CD4-positive, alpha-beta memory T cell (primary cell): Measurements from ENCODE around the gene ADGRG3. TPM values are rescaled to one million over a fixed set of nuclear protein-coding genes. Genes with fewer than 3 reads are reported as not detected.

Experiments used
- CTCF ChIA-PET: fragments of 350-600 bp; sonication (Branson Sonifier 250); formaldehyde crosslinking; loops from one replicate; lab custom pipeline; 2021; ENCODE audit warnings: inconsistent platforms; ENCODE audit not compliant: partially characterized antibody; lab: Charles Lee
- POLR2A ChIA-PET: fragments of 350-600 bp; sonication (Branson Sonifier 250); formaldehyde crosslinking; loops from one replicate; lab custom pipeline; 2021; ENCODE audit not compliant: partially characterized antibody; lab: Charles Lee
- DNase-seq, 5 donors: peaks; one replicate each; pipeline versions ENCODE4 v3.0.0 to v3.0.0-alpha.2; 2020 to 2022; ENCODE audit warnings: mixed read lengths in 1 of 5
- H3K27ac ChIP-seq: one replicate; pipeline ENCODE4 v1.7.0; 2013; ENCODE audit warnings: low read depth, low read length
- H3K27me3 ChIP-seq: 2 replicates; pipeline ENCODE4 v1.7.0; 2013; ENCODE audit warnings: mild to moderate bottlenecking, low read length, moderate library complexity; ENCODE audit not compliant: insufficient read depth
- H3K36me3 ChIP-seq: 2 replicates; pipeline ENCODE4 v1.7.0; 2013; ENCODE audit warnings: mild to moderate bottlenecking, low read length, moderate library complexity; ENCODE audit not compliant: insufficient read depth
- H3K4me1 ChIP-seq: 2 replicates; pipeline ENCODE4 v1.7.0; 2013; ENCODE audit warnings: mild to moderate bottlenecking, low read length, moderate library complexity; ENCODE audit not compliant: insufficient read depth
- H3K4me3 ChIP-seq, 2 donors: one replicate each; pipeline ENCODE4 v1.7.0; 2013; ENCODE audit warnings: low read length in 2 of 2, mild to moderate bottlenecking in 1 of 2
- H3K9me3 ChIP-seq, 2 donors: one replicate each; pipeline ENCODE4 v1.7.0; 2013; ENCODE audit warnings: low read length in 2 of 2, control low read depth in 1 of 2; ENCODE audit not compliant: control insufficient read depth in 1 of 2
- H3K27ac Mint-ChIP-seq, 7 donors: one replicate each; pipeline ENCODE4 v1.8.0; 2020 to 2021; ENCODE audit warnings: mixed read lengths in 7 of 7, mild to moderate bottlenecking in 6 of 7, inconsistent platforms in 3 of 7, moderate library complexity in 3 of 7
- H3K27me3 Mint-ChIP-seq, 2 donors: one replicate each; pipeline ENCODE4 v1.8.0; 2020 to 2021; ENCODE audit warnings: mixed read lengths in 2 of 2
- H3K36me3 Mint-ChIP-seq, 2 donors: one replicate each; pipeline ENCODE4 v1.8.0; 2020 to 2021; ENCODE audit warnings: mixed read lengths in 2 of 2, inconsistent platforms in 1 of 2, mild to moderate bottlenecking in 1 of 2
- H3K4me1 Mint-ChIP-seq, 4 donors: one replicate each; pipeline ENCODE4 v1.8.0; 2020 to 2021; ENCODE audit warnings: mixed read lengths in 4 of 4, mild to moderate bottlenecking in 1 of 4
- H3K4me3 Mint-ChIP-seq, 8 donors: one replicate each; pipeline ENCODE4 v1.8.0; 2020 to 2021; ENCODE audit warnings: mixed read lengths in 8 of 8, mild to moderate bottlenecking in 7 of 8, moderate library complexity in 6 of 8, inconsistent platforms in 3 of 8
- H3K9me3 Mint-ChIP-seq, 8 donors: one replicate each; pipeline ENCODE4 v1.8.0; 2020 to 2021; ENCODE audit warnings: mixed read lengths in 8 of 8, mild to moderate bottlenecking in 5 of 8, inconsistent platforms in 3 of 8, moderate library complexity in 1 of 8
- intact Hi-C: fragments of 100-400 bp; cut with micrococcal nuclease; formaldehyde crosslinking; loops from one replicate; pipeline ENCODE4 v1.15.1; 2023
- polyA plus RNA-seq, 2 donors: library from polyadenylated mRNA; unstranded; fragments of 300-500 nt; fragmentation: Illumina TruSeq; gene quantifications; one replicate each; pipeline ENCODE4 v1.2.3, GENCODE V29; 2021
- total RNA-seq, 2 experiments: library from RNA; stranded (reverse); gene quantifications; one replicate each; pipeline ENCODE4 v1.2.3, GENCODE V29; 2021

Gene ADGRG3
- total and polyA plus RNA-seq, 4 experiments from 2014 or later = not detected

- H3K9me3 Mint-ChIP-seq = no peaks in the 10 kb centered on the region
- H3K27me3 ChIP-seq = no peaks in the 10 kb centered on the region
- no peak overlapping the region for H3K27ac ChIP-seq
- intact Hi-C loops = no loop called here
- H3K27me3 Mint-ChIP-seq = peaks cover 3 to 11% of the 10 kb centered on the region in 2 donors
- H3K4me1 Mint-ChIP-seq = peaks cover 0 to 1% (median 0%) of the 10 kb centered on the region in 4 donors
- no peak overlapping the region for H3K4me3 ChIP-seq
- H3K4me3 Mint-ChIP-seq = no peak overlapping the region
- no peaks in the 10 kb centered on the region for H3K36me3 Mint-ChIP-seq
- DNase-seq = no peak
- no peaks in the 10 kb centered on the region for H3K4me1 ChIP-seq
- H3K36me3 ChIP-seq = no peaks in the 10 kb centered on the region
- H3K9me3 ChIP-seq = no peaks in the 10 kb centered on the region
- H3K27ac Mint-ChIP-seq = peak overlapping the region in 1 of 7 donors; percentile 40
- ChIA-PET CTCF (interaction anchor here (2.1 to 5.1 kb wide), 2 partner anchors 10 to 28 kb away, joined by 6 to 34 read pairs; no protein-coding TSS in a partner anchor), POLR2A (interaction anchor here (1.0 kb wide), 1 partner anchor 28 kb away, joined by 3 read pairs; no protein-coding TSS in a partner anchor)
Measured at GRCh38 chr16:57637965-57638364, 30.1 kb upstream of the ADGRG3 start.

DNA sequence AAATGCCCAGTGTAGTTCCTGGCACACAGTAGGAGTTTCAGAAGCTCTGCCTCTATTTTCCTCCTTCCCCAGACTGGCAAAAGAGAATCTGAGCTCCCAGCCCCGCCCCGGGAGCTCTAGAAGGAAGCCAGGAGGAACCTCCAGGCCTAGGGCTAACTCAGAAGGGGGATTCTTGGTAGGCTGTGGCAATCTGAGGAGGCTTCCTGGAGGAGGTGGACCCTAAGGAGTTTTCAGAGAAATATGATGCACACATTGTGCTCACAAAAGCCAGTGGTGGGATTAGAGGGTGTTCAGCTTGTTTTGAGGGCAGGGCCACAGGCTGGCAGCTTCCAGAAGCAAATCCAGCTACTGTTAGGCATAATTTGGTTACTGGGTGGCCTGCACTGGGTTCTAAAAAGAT lies 29.7 kb upstream of the ADGRG3 start:
- Histone ChIP-seq H3K27me3 (no peaks in the 10 kb centered on the region), H3K9me3 (no peaks in the 10 kb centered on the region), H3K36me3 (no peaks in the 10 kb centered on the region), H3K4me1 (no peaks in the 10 kb centered on the region), H3K4me3 (no peak overlapping the region), H3K27ac (no peak overlapping the region)
- DNase-seq = no peak
- Mint-ChIP-seq H3K27ac (peak overlapping the region in 1 of 7 donors; percentile 40), H3K4me3 (no peak overlapping the region), H3K4me1 (peaks cover 0 to 1% (median 0%) of the 10 kb centered on the region in 4 donors), H3K9me3 (no peaks in the 10 kb centered on the region), H3K27me3 (peaks cover 3 to 11% of the 10 kb centered on the region in 2 donors), H3K36me3 (no peaks in the 10 kb centered on the region)
- ChIA-PET POLR2A (no interaction called here), CTCF (interaction anchor here (2.1 to 5.1 kb wide), 2 partner anchors 10 to 29 kb away, joined by 6 to 34 read pairs; no protein-coding TSS in a partner anchor)
- intact Hi-C loops = no loop called here

DNA sequence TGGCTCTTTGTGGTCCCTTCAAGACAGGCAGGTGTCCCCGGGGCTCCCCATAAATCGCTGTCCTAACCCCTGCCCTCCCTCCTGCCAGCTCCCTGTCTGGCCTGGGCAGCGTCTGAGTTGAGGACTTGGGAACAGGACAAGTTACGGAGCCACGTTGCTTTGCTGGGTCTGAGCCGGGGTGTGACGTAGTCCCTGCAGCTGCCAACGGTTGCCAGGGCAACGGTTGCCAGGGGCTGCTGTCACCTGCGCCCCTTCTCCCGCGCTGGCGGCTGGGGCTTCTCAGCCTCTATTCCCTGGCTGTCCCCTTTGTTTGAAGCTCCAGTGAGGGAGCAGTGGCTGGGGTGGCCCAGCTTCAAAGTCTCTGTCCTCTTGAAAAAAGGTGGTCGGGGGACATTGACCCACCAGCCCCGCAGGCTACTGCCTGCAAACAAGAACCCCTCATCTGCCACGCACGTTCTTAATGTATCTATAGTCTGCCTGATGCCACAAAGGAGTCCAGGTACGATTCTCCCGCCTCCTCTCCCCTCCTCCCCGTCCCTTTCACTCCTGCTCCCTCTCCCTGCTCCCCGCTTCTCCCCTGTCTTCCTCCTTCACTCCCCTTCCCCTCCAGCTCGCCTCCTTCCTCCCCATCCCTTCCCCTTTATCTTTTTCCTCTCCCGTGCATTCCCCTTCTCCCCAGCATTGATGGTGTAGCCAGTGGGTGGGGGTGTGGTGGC lies 28.8 kb upstream of the ADGRG3 start:
- CTCF ChIA-PET = interaction anchor here (0.8 to 5.1 kb wide), 3 partner anchors 9 to 48 kb away, joined by 3 to 34 read pairs (median 4); no protein-coding TSS in a partner anchor
- H3K27me3 ChIP-seq = no peaks in the 10 kb centered on the region
- peaks cover 3 to 11% of the 10 kb centered on the region in 2 donors for H3K27me3 Mint-ChIP-seq
- intact Hi-C loops = no loop called here
- H3K27ac Mint-ChIP-seq = peak overlapping the region in 2 of 7 donors; percentile 27 to 30
- H3K36me3 Mint-ChIP-seq = no peaks in the 10 kb centered on the region
- H3K9me3 Mint-ChIP-seq = no peaks in the 10 kb centered on the region
- H3K36me3 ChIP-seq = no peaks in the 10 kb centered on the region
- DNase-seq = peak in 3 of 5 donors; percentile 11 to 19 (median 19)
- no peaks in the 10 kb centered on the region for H3K4me1 ChIP-seq
- H3K4me1 Mint-ChIP-seq = peaks cover 0 to 1% (median 0%) of the 10 kb centered on the region in 4 donors
- no peaks in the 10 kb centered on the region for H3K9me3 ChIP-seq
- no peak overlapping the region for H3K4me3 Mint-ChIP-seq
- H3K27ac ChIP-seq = no peak overlapping the region
- H3K4me3 ChIP-seq = no peak overlapping the region
- POLR2A ChIA-PET = no interaction called here

GRCh38 chr16:57640185-57640584 lies 27.9 kb upstream of the ADGRG3 start:
- H3K4me1 Mint-ChIP-seq = peaks cover 0 to 1% (median 0%) of the 10 kb centered on the region in 4 donors
- peak overlapping the region in 1 of 7 donors; percentile 12 for H3K27ac Mint-ChIP-seq
- H3K36me3 Mint-ChIP-seq = no peaks in the 10 kb centered on the region
- Histone ChIP-seq H3K4me3 (no peak overlapping the region), H3K4me1 (no peaks in the 10 kb centered on the region), H3K36me3 (no peaks in the 10 kb centered on the region), H3K9me3 (no peaks in the 10 kb centered on the region), H3K27ac (no peak overlapping the region), H3K27me3 (no peaks in the 10 kb centered on the region)
- H3K27me3 Mint-ChIP-seq = peaks cover 3 to 11% of the 10 kb centered on the region in 2 donors
- no peak overlapping the region for H3K4me3 Mint-ChIP-seq
- ChIA-PET CTCF (interaction anchor here (1.3 to 1.4 kb wide), 2 partner anchors 10 to 30 kb away, joined by 3 to 4 read pairs; no protein-coding TSS in a partner anchor), POLR2A (no interaction called here)
- intact Hi-C loops = no loop called here
- no peak for DNase-seq
- no peaks in the 10 kb centered on the region for H3K9me3 Mint-ChIP-seq

DNA sequence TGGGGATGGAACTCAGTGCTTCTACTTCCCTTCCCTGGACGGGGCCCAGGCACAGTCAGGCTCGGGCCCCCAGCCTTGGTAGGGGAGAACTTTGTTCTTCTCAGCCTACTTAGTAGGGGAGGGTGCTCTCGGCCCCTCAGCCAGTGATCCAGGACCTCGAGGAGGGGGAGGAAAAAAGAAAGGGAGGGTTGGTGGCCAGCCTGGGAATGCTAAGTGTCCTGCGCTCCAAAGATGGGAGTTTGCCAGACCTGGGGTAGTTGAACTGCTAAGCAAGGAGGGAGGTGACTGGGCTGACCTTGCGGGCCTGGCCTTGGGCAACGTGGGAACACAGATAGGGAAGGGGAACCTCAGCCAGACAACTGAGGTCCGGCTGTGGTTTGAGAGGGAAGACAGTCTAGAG lies 27.5 kb upstream of the ADGRG3 start:
- H3K27me3 Mint-ChIP-seq = peaks cover 3 to 11% of the 10 kb centered on the region in 2 donors
- no peak for DNase-seq
- no peak overlapping the region for H3K4me3 ChIP-seq
- H3K4me1 Mint-ChIP-seq = peaks cover 0 to 1% (median 0%) of the 10 kb centered on the region in 4 donors
- intact Hi-C loops = no loop called here
- ChIA-PET CTCF (interaction anchor here (1.3 to 1.4 kb wide), 2 partner anchors 9 to 30 kb away, joined by 3 to 4 read pairs; no protein-coding TSS in a partner anchor), POLR2A (no interaction called here)
- H3K9me3 Mint-ChIP-seq = no peaks in the 10 kb centered on the region
- no peaks in the 10 kb centered on the region for H3K27me3 ChIP-seq
- no peaks in the 10 kb centered on the region for H3K36me3 Mint-ChIP-seq
- H3K36me3 ChIP-seq = no peaks in the 10 kb centered on the region
- H3K27ac ChIP-seq = no peak overlapping the region
- H3K9me3 ChIP-seq = no peaks in the 10 kb centered on the region
- H3K4me1 ChIP-seq = no peaks in the 10 kb centered on the region
- peak overlapping the region in 2 of 7 donors; percentile 12 to 80 for H3K27ac Mint-ChIP-seq
- no peak overlapping the region for H3K4me3 Mint-ChIP-seq

DNA sequence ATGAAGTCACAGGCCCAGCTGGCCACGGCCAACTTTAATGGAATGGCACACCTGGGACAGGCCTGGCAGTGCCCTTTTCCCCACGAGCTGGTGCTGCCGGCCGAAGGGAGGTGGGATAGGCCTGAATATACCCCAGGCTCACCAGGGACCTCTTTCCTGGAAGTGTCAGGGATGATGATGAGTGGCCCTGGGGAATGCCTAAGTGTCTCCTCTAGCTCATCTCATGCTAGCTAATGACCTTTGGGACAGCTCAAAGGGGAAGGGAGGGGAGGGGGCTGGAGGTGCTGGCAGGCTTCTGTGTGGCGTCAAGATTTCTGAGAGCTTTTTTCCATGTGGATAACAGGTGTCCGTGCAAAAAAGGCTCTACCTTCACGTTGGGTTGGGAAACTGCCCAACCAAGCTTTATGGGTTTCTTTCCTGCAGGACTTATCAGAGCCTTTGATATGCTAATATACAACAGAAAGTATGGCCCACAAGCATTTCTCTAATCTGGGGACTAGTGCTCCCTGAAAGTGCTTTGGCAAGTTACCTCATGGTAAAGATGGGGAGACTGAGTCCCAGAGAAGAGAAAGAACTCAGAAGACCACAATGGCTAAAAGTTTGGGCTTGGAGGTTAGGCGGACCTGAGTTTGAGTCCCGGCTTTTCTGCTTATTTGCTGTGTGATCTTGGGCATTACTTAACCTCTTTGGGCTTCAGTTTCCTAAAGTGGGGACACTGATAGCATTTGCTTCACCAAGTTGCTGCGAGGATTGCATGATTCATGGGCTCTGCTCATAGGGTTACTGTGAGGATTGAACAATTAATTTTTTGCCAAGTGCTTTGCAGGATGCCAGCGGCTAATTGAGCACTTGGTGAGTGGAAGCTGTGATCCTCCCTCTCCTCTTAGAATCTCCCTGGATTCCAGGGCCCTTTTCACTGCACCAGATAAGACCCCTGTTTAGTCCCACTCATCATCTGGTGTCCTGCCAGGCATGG lies 25.7 kb upstream of the ADGRG3 start:
- Mint-ChIP-seq H3K4me3 (no peak overlapping the region), H3K27me3 (peaks cover 0 to 1% of the 10 kb centered on the region in 2 donors), H3K27ac (peak overlapping the region in 1 of 7 donors; percentile 56), H3K4me1 (peaks cover 0 to 3% (median under 1%) of the 10 kb centered on the region in 4 donors), H3K36me3 (no peaks in the 10 kb centered on the region), H3K9me3 (no peaks in the 10 kb centered on the region)
- Histone ChIP-seq H3K4me3 (no peak overlapping the region), H3K27me3 (no peaks in the 10 kb centered on the region), H3K9me3 (no peaks in the 10 kb centered on the region), H3K27ac (no peak overlapping the region), H3K4me1 (no peaks in the 10 kb centered on the region), H3K36me3 (no peaks in the 10 kb centered on the region)
- CTCF ChIA-PET = interaction anchor here (0.8 to 2.2 kb wide), 4 partner anchors 41 to 67 kb away, joined by 3 to 10 read pairs (median 4); no protein-coding TSS in a partner anchor
- no peak for DNase-seq
- intact Hi-C loops = no loop called here
- POLR2A ChIA-PET = no interaction called here
